Stomach (tissue), 4 donors: ENCODE measurements around the gene EDN3.

Source experiments
- EP300 ChIP-seq: sonication (generic); formaldehyde crosslinking; IDR thresholded peaks from one replicate; pipeline ENCODE4 v1.6.1; 2017; ENCODE audit warnings: antibody characterized with exemption
- POLR2A ChIP-seq, 4 donors: fragments of 450-650 bp; IDR thresholded peaks; one replicate each; pipeline ENCODE4 v1.6.1; 2016; ENCODE audit warnings: antibody characterized with exemption in 4 of 4, control low read depth in 2 of 4, mild to moderate bottlenecking in 1 of 4, moderate library complexity in 1 of 4
- POLR2AphosphoS5 ChIP-seq, 3 donors: sonication (generic); formaldehyde crosslinking; IDR thresholded peaks; one replicate each; pipeline ENCODE4 v1.6.1; 2016; ENCODE audit warnings: antibody characterized with exemption in 3 of 3
- TF ChIP-seq, protein P1 (sequence below), 7 experiments: fragments of 450-650 bp in 4 of 7; fragments of 200-600 bp in 3 of 7; sonication (generic) in 3 of 7; IDR thresholded peaks; one replicate each; pipeline ENCODE4 v1.5.1; 2016 to 2019; ENCODE audit warnings: antibody characterized with exemption in 7 of 7, control low read depth in 2 of 7, mild to moderate bottlenecking in 1 of 7

DNA sequence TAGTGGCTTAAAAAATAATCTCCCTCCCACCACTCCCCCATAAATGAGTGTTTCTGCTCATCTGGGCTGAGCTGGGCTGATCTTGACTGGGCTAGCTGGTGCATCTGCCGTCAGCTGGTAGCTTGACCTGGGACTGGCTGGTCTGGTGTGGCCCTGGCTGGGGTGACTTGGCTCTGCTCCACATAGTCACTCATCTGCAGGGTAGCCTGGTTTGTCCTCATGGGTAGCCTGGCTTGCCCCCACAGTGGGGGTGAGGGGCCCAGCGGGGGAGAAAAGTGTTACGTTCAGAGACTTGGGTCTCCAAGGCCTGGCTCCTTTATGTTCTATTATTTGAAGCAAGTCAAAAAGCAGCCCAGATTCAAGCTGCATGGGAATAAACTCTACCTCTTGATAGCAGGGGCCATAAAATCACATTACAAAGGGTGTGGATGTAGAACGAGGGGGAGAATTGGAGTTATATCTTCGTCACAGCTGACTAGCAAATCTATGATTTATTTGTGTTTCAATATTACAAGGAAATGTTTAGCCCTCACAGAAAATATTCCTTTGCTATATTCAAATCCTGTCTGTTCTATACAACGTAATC lies 32.9 kb downstream of the EDN3 start:
- TF ChIP-seq POLR2A (IDR thresholded peaks at IDR 0.05) (no peak), POLR2AphosphoS5 (IDR thresholded peaks at IDR 0.05) (no peak), EP300 (no peak)
- TF ChIP-seq, protein P1, sequence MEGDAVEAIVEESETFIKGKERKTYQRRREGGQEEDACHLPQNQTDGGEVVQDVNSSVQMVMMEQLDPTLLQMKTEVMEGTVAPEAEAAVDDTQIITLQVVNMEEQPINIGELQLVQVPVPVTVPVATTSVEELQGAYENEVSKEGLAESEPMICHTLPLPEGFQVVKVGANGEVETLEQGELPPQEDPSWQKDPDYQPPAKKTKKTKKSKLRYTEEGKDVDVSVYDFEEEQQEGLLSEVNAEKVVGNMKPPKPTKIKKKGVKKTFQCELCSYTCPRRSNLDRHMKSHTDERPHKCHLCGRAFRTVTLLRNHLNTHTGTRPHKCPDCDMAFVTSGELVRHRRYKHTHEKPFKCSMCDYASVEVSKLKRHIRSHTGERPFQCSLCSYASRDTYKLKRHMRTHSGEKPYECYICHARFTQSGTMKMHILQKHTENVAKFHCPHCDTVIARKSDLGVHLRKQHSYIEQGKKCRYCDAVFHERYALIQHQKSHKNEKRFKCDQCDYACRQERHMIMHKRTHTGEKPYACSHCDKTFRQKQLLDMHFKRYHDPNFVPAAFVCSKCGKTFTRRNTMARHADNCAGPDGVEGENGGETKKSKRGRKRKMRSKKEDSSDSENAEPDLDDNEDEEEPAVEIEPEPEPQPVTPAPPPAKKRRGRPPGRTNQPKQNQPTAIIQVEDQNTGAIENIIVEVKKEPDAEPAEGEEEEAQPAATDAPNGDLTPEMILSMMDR (IDR thresholded peaks at IDR 0.05) = no peak
